Activated CD4-positive, alpha-beta T cell treated with anti-CD3 and anti-CD28 coated beads for 48 hours (primary cell): ENCODE results near the gene ABHD11.
"Not testable (repeated sequence)": the region's sequence is repeated elsewhere in the genome, so short reads cannot be mapped to it uniquely, and the experiment has no call there.

ENCODE experiments used
- DNase-seq: peaks from one replicate; pipeline ENCODE4 v3.0.0-alpha.2; 2020

ABHD11 gene

DNA sequence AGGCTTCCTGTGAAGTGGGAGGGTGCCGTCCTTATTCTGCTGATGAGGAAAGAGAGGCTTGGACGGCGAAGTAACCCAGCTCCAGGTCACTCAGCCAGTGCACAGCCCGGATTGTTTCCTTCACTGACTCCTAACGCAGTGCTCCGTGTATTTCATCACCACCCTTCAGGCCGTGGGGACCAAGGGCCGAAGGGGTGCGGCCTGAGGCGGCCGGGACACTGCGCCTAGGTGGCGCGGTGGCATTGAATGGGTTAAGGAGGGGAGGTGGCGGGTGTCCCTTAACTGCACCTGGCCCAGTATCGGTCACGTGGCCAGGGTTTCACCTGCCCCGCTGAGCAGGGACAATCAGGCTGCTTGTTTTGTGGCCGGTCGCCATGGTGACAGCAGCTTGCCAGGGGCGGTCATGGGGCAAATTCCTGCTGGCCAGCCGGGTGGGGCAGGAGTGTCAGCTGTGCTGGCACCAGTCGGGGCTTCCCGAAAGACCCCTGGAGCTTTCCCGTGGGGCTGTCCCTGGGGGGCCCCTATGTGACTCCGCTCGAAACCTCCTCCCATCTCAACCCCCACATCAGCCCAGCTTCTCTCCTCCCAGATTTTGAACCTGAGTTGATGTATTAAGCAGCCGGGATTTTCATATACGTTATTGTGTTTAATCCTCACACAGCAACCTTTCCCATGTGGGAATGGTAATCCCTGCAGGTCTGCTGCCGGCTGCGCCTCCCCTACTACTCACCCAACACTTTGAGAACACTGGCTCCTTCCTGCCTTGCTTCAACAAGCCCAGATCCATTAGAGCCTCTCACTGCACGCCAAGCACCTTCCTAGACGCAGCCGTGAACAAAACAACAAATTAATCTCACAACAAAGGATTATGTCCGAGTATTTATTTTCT lies 4.4 kb upstream of the ABHD11 start:
- no peak for DNase-seq

- DNase-seq, result no peak
Observed at GRCh38 chr7:73742338-73742752, 3.7 kb upstream of the ABHD11 start.

DNA sequence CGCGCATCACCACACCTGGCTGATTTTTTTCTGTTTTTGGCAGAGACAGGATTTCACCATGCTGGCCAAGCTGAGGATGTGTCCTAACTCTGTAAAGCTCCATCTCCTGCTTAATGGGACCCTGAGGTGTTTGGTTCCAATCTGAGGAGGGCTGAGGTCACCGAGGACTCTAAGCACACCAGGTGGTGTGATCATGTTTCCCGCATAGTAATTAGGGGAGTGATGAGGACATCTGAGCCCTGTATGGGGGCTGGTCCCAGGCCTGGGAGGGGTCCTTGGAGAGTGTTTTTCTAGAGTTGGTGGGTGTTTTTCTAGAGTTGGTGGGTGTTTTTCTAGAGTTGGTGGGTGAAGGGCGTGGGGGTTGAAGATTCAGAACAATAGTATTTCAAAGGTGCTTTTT lies 3.0 kb upstream of the ABHD11 start:
- no peak for DNase-seq

- no peak for DNase-seq
Observed at GRCh38 chr7:73740771-73741170, 2.2 kb upstream of the ABHD11 start.

- no peak for DNase-seq
Observed at GRCh38 chr7:73740212-73740611, 1.6 kb upstream of the ABHD11 start.

DNA sequence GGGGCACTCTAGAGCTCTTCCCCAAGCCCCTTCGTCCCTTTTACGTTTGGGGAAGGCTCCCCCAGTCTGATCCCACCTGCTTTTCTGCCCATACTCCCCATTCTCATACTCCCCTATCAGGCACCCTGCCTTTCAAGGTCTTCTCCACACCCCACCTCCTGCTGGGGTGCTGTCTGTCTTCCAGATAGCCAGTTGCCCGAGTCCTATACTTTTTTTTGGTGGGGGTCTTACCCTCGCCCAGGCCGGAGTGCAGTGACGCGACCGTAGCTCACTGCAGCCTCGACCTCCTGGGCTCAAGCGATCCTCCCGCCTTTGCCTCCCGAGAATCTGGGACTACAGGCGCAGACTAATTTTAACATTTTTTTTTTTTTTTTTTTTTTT lies 775 bp upstream of the ABHD11 start:
- DNase-seq, result no peak

- DNase-seq, result peak; percentile 69
Observed at GRCh38 chr7:73738220-73738611, 386 bp downstream of the ABHD11 start.

- DNase-seq, result no peak
Observed at GRCh38 chr7:73737491-73738219, 947 bp downstream of the ABHD11 start.

DNA sequence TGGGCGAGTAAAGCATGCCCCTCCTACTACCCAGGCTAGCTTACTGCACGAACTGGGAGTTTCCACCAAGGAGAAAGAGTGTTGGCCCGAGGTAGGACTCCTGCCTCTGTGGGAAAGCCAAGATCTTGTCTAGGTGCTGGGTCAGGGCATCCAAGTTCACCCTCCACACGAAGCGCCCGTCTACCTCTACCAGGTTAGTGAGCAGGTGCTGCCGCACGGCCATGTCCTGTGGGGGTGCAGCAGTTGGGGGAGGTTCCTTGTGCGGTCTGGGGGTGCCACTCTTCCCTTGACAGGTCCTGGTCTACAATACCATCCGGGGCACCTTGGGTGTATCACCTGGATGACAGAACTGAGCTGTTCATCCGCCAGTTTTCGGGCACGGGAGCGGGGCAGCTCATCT lies 1.7 kb downstream of the ABHD11 start:
- no peak for DNase-seq

DNA sequence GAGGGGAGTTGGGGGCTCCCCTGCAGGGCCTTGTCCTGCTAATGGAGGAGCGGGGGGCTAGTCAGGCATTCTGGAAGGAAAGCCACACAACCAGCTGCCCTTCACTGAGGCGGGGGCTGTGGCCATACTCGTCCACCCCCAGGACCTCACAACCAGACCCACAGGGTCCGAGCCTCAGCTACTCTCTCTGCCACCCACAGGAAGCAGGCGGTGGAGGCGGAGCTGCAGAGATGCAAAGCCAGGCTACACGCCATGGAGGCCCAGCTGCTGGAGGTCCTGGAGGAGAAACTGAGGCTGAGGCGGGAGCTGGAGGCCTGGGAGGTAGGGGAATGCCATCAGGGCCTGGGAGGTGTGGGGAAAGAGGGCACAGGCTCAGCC lies 3.1 kb downstream of the ABHD11 start:
- no peak for DNase-seq

DNA sequence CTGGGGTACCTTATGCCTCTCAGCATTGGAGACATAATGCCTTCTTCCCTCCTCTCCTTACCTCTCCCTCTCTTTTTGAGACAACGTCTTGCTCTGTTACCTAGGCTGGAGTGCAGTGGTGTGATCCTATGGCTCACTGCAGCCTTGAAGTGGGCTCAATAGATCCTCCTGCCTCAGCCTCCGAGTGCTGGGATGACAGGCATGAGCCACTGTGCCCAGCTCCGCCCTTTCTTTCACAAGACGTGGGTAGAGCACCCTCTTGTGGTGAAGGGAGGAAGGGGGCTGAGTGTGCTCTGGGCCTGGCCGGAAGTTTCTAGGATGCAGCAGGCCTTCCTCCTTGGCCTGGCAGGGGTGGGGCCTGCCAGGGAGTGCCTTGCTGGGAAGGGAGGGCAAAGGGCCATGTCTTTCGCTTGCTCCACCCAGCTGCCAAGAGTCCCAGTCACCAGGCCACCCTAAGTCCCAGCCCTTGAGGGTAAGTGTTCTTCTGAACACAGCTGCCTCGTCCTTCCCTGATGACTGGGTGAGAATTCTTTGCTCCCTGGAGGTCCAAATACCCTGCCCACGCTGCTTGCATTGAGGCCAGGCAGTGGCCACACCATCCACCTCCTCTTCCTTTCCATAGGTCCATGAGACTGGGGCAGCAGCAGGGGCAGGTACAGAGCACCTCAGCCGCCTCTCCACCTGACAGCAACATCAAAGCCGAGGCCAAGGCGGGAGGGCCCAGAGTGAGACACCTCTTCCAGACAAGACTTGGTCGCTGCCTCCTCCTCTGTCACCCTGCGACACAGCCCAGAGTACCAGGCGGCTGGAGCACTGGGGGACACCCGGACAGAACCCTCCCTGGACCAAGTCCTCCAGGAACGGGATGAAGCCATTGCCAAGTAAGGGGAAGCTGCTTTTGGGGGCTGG lies 3.7 kb downstream of the ABHD11 start:
- DNase-seq, result peak; percentile 89

DNA sequence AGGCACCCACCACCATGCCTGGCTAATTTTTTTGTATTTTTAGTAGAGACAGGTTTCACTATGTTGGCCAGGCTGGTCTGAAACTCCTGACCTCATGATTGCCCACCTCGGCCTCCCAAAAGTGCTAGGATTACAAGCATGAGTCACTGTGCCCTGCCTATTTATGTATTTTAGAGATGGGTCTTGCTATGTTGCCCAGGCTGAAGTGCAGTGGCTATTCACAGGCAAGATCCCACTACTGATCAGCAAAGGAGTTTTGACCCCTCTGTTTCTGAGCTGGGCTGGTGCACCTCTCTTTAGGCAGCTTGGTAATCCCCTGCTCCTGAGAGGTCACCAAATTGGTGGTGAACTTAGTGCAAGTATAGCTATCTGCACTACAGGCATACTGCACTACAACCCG lies 6.2 kb downstream of the ABHD11 start:
- no peak for DNase-seq

DNA sequence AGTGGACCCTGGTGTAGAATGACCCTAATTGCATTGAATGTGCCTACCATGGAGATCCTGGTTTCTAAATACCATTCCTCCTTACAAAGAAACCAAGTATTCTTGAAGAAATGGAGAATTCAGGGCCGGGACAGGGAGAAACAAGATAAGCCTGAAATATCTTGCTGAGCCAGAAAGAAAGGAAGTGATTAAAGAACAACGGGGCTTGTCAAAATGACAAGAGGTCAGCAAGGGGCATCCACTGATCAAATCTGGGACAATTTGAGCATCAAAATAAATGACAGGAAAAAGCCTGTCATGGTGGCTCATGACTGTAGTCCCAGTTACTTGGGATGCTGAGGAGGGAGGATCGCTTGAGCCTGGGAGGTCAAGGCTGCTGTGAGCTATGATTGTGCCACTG lies 8.1 kb downstream of the ABHD11 start:
- DNase-seq, result no peak

DNA sequence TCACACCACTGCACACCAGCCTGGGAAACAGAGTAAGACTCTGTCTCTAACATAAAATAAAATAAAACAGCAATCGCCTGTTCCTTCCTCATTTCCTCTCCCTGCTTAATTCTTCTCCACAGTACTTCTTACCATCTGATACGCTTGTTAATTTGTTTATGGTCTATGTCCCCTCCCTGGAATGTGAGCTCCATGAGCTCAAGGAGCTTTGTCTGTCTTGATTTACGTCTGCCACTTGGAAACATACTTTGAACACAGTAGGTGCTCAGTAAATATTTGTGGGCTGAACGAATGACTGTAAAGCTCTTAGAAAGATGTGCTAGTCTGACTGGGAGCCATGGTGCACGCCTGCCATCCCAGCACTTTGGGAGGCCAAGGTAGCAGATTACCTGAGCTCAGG lies 10.1 kb downstream of the ABHD11 start:
- no peak for DNase-seq

DNA sequence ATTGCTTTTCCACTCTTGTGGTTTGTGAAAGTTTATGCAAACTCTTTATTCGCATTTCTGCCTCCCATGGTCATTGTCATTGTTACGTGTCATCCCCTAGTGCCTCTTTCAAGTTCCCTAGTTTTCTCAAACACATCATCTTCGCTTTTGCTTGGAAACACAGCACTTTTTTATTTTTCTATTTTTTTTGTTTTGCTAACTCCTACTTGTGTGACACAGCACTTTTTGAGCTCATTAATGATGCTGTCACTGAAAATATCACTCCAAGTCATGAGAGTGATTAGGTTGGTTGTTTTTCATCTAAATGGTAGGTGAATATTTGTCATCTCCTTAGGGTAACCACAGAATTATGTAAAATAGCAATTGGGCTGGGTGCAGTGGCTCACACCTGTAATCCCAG lies 10.7 kb downstream of the ABHD11 start:
- no peak for DNase-seq

DNA sequence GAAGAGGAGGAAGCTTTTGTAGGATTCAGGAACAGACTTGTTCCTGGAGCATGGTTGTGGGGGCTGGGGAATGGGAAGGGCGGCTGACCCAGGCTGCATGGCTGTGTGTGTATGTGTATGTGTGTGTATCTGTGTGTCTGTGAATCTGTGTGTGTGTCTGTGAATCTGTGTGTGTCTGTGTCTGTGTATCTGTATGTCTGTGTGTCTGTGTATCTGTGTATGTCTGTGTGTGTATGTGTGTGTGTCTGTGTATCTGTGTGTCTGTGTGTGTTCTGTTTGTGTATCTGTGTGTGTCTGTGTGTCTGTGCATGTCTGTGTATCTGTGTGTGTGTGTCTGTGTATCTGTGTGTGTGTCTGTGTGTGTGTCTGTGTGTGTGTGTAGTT lies 12.5 kb downstream of the ABHD11 start:
- DNase-seq, result no peak

- no peak for DNase-seq
Observed at GRCh38 chr7:73723813-73724212, 14.8 kb downstream of the ABHD11 start.

GRCh38 chr7:73722785-73723184 lies 15.8 kb downstream of the ABHD11 start:
- DNase-seq, result no peak

DNA sequence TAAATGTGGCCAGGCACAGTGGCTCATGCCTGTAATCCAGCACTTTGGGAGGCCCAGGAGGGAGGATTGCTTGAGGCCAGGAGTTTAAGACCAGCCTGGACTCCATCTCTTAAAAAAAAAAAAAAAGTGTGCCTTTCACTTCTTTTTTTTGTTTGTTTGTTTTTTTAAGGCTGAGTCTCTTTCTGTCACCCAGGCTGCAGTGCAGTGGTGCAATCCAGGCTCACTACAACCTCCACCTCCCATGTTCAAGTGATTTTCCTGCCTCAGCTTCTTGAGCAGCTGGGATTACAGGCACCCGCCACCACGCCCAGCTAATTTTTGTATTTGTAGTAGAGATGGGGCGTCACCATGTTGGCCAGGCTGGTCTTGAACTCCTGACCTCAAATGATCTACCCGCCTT lies 16.4 kb downstream of the ABHD11 start:
- DNase-seq, result not testable (repeated sequence)

DNA sequence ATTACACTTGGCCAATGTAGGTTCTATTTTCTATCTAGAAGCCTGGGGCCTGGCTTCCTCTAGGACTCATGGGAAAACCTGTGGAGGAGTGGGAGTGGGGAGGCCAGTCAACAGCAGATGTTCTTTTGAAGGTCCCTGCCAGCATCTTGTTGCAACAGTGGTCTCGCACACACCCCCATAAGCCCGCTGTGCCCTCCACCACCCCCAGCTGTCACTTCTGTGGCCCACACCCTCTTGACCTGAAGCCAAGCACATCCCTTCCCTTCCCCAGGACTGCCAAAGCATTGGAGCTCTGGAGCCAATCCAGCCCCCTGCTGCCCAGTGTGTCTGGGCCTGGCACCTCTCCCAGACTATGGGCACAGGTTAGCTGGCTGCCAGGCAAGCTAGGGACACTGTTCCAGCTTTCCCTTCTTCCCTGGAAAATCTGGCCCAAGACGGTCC lies 17.2 kb downstream of the ABHD11 start:
- DNase-seq, result no peak

GRCh38 chr7:73720443-73720842 lies 18.2 kb downstream of the ABHD11 start:
- not testable (repeated sequence) for DNase-seq

GRCh38 chr7:73719806-73720169 lies 18.8 kb downstream of the ABHD11 start:
- DNase-seq, result no peak
